Measurements from ENCODE around the gene C2CD2. TPM values are rescaled to one million over a fixed set of nuclear protein-coding genes. Genes with fewer than 3 reads are reported as not detected.
"Not testable (repeated sequence)": the region's sequence is repeated elsewhere in the genome, so short reads cannot be mapped to it uniquely, and the experiment has no call there.

Gene C2CD2
- total and polyA plus RNA-seq, 2 donors (not counting 1 experiment from before 2014, with no cell fraction given): 20.3 to 22.3 TPM

GRCh38 chr21:41952568-41953248, 1.1 kb downstream of the C2CD2 start:
- Histone ChIP-seq H3K79me2 (ENCODE audit: control insufficient read depth, insufficient read depth, low read length) (peaks cover 40% of the 10 kb centered on the region), H3K36me3 (ENCODE audit: control insufficient read depth, insufficient read depth, low read length) (no peaks in the 10 kb centered on the region), H3K27me3 (ENCODE audit: control insufficient read depth, insufficient read depth, low read length) (no peaks in the 10 kb centered on the region), H3K4me2 (ENCODE audit: extremely low read depth, insufficient read depth, low read length) (peak overlapping the region; percentile 96), H3K27ac (ENCODE audit: insufficient read depth, low read length) (peak overlapping the region; percentile 74), H4K20me1 (ENCODE audit: control insufficient read depth, extremely low read depth, insufficient read depth, low read length) (no peaks in the 10 kb centered on the region), H3K4me1 (ENCODE audit: control insufficient read depth, extremely low read depth, insufficient read depth, low read length) (peaks cover 18% of the 10 kb centered on the region), H3K4me3 (replicated peaks in 1 of 4; ENCODE audit: control extremely low read depth in 1 of 4, insufficient read depth in 1 of 4, low read depth in 3 of 4, low read length in 4 of 4) (peak overlapping the region; percentile 58 to 78 (median 67)), H3K9me3 (ENCODE audit: control insufficient read depth, insufficient read depth, low read depth, low read length) (no peaks in the 10 kb centered on the region), H3K9ac (ENCODE audit: insufficient read depth, low read length) (peak overlapping the region; percentile 83), H2AFZ (ENCODE audit: low read length) (no peak overlapping the region)
- no peak for TF ChIP-seq CTCF (conservative IDR thresholded peaks at IDR 0.05 in 1 of 2, IDR thresholded peaks at IDR 0.05 in 1 of 2; ENCODE audit: low read depth in 1 of 2, low read length in 2 of 2)
- no peak for TF ChIP-seq EZH2 (IDR thresholded peaks at IDR 0.05; ENCODE audit: low read length, missing control alignments)
- no peak for DNase-seq (ENCODE audit: low read depth in 2 of 2)

- peak overlapping the region; percentile 58 to 78 (median 67) for H3K4me3 ChIP-seq (replicated peaks in 1 of 4; ENCODE audit: control extremely low read depth in 1 of 4, insufficient read depth in 1 of 4, low read depth in 3 of 4, low read length in 4 of 4)
- no peaks in the 10 kb centered on the region for H3K9me3 ChIP-seq (ENCODE audit: control insufficient read depth, insufficient read depth, low read depth, low read length)
- TF ChIP-seq EZH2 (IDR thresholded peaks at IDR 0.05; ENCODE audit: low read length, missing control alignments) (no peak), CTCF (conservative IDR thresholded peaks at IDR 0.05 in 1 of 2, IDR thresholded peaks at IDR 0.05 in 1 of 2; ENCODE audit: low read depth in 1 of 2, low read length in 2 of 2) (no peak)
- no peaks in the 10 kb centered on the region for H3K36me3 ChIP-seq (ENCODE audit: control insufficient read depth, insufficient read depth, low read length)
- peaks cover 14% of the 10 kb centered on the region for H3K4me1 ChIP-seq (ENCODE audit: control insufficient read depth, extremely low read depth, insufficient read depth, low read length)
- DNase-seq (ENCODE audit: low read depth in 2 of 2): no peak
- H2AFZ ChIP-seq (ENCODE audit: low read length): no peak overlapping the region
- no peaks in the 10 kb centered on the region for H3K27me3 ChIP-seq (ENCODE audit: control insufficient read depth, insufficient read depth, low read length)
- peaks cover 40% of the 10 kb centered on the region for H3K79me2 ChIP-seq (ENCODE audit: control insufficient read depth, insufficient read depth, low read length)
- H3K27ac ChIP-seq (ENCODE audit: insufficient read depth, low read length): no peak overlapping the region
- no peaks in the 10 kb centered on the region for H4K20me1 ChIP-seq (ENCODE audit: control insufficient read depth, extremely low read depth, insufficient read depth, low read length)
- peak overlapping the region; percentile 96 for H3K4me2 ChIP-seq (ENCODE audit: extremely low read depth, insufficient read depth, low read length)
- H3K9ac ChIP-seq (ENCODE audit: insufficient read depth, low read length): no peak overlapping the region
Observed at GRCh38 chr21:41951876-41952567, 1.8 kb downstream of the C2CD2 start.

- Histone ChIP-seq H3K79me2 (ENCODE audit: control insufficient read depth, insufficient read depth, low read length) (peaks cover 46% of the 10 kb centered on the region), H3K27me3 (ENCODE audit: control insufficient read depth, insufficient read depth, low read length) (no peaks in the 10 kb centered on the region), H2AFZ (ENCODE audit: low read length) (no peak overlapping the region), H3K9ac (ENCODE audit: insufficient read depth, low read length) (no peak overlapping the region), H3K27ac (ENCODE audit: insufficient read depth, low read length) (no peak overlapping the region), H3K4me2 (ENCODE audit: extremely low read depth, insufficient read depth, low read length) (no peak overlapping the region), H3K36me3 (ENCODE audit: control insufficient read depth, insufficient read depth, low read length) (no peaks in the 10 kb centered on the region), H3K4me3 (replicated peaks in 1 of 4; ENCODE audit: control extremely low read depth in 1 of 4, insufficient read depth in 1 of 4, low read depth in 3 of 4, low read length in 4 of 4) (no peak overlapping the region), H3K4me1 (ENCODE audit: control insufficient read depth, extremely low read depth, insufficient read depth, low read length) (peaks cover 11% of the 10 kb centered on the region), H3K9me3 (ENCODE audit: control insufficient read depth, insufficient read depth, low read depth, low read length) (no peaks in the 10 kb centered on the region), H4K20me1 (ENCODE audit: control insufficient read depth, extremely low read depth, insufficient read depth, low read length) (no peaks in the 10 kb centered on the region)
- no peak for DNase-seq (ENCODE audit: low read depth in 2 of 2)
- TF ChIP-seq CTCF (conservative IDR thresholded peaks at IDR 0.05 in 1 of 2, IDR thresholded peaks at IDR 0.05 in 1 of 2; ENCODE audit: low read depth in 1 of 2, low read length in 2 of 2) (no peak), EZH2 (IDR thresholded peaks at IDR 0.05; ENCODE audit: low read length, missing control alignments) (no peak)
Observed at GRCh38 chr21:41950941-41951351, 2.9 kb downstream of the C2CD2 start.

GRCh38 chr21:41949631-41950030, 4.2 kb downstream of the C2CD2 start:
- H2AFZ ChIP-seq (ENCODE audit: low read length); H3K27ac ChIP-seq (ENCODE audit: insufficient read depth, low read length); H3K4me2 ChIP-seq (ENCODE audit: extremely low read depth, insufficient read depth, low read length); H3K9ac ChIP-seq (ENCODE audit: insufficient read depth, low read length); H3K4me3 ChIP-seq (replicated peaks in 1 of 4; ENCODE audit: control extremely low read depth in 1 of 4, insufficient read depth in 1 of 4, low read depth in 3 of 4, low read length in 4 of 4); DNase-seq (ENCODE audit: low read depth in 2 of 2); H3K9me3 ChIP-seq (ENCODE audit: control insufficient read depth, insufficient read depth, low read depth, low read length); H3K27me3 ChIP-seq (ENCODE audit: control insufficient read depth, insufficient read depth, low read length); H3K36me3 ChIP-seq (ENCODE audit: control insufficient read depth, insufficient read depth, low read length); H4K20me1 ChIP-seq (ENCODE audit: control insufficient read depth, extremely low read depth, insufficient read depth, low read length): not testable (repeated sequence)
- peaks cover 11% of the 10 kb centered on the region for H3K4me1 ChIP-seq (ENCODE audit: control insufficient read depth, extremely low read depth, insufficient read depth, low read length)
- peaks cover 47% of the 10 kb centered on the region for H3K79me2 ChIP-seq (ENCODE audit: control insufficient read depth, insufficient read depth, low read length)
